ENCODE data around the gene OR3A3.

Gene OR3A3

DNA sequence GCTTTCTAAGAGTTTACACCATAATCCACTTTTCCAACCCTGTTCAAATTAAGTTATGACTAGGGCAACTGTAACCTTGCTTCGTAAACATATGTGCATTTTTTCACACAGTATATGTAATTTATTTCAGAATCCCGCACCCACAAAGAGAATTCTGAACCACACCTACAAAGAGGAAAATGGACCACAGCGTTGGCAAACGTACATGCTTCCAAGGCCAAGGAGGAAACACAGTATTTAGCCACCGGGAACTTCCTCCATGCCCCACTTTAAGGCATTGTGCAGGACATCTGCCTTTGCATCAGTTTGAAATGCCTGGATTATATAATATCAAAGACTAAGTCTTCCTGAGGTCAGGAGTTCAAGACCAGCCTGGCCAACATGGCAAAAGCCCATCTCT lies 58.4 kb downstream of the OR3A3 start:
- TF ChIP-seq GATA3 (IDR thresholded peaks at IDR 0.05; ENCODE audit: low read depth, low read length) (no peak), GATA2 (IDR thresholded peaks at IDR 0.05; ENCODE audit: low read depth, low read length) (no peak)

DNA sequence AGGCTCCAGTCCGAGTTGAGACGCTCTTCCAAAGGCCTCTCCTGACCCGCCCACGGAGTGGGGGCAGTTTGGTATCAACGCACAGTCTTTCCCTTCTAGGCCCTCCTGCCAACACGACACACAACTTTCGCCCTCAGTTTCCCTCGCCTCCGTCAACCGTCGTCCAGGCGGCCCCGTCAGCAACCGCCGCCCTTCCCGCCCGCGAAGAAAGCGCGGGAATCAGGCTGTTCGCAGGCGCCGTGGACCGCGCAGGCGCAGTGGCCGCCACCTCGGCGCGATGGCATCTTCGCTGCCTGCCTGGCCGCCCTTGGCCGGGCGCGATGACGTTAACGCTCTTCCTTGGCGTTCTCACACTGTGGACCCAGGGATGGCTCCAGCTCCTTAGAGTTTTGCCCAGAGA lies 60.4 kb downstream of the OR3A3 start, which contains the start of gene SPATA22:
Gene SPATA22, minus strand, starts transcription at position 221 of the 400 bp plus-strand sequence. CDS start 2,494 bp downstream, outside the sequence.
- TF ChIP-seq GATA2 (IDR thresholded peaks at IDR 0.05; ENCODE audit: low read depth, low read length) (no peak), GATA3 (IDR thresholded peaks at IDR 0.05; ENCODE audit: low read depth, low read length) (no peak)

DNA sequence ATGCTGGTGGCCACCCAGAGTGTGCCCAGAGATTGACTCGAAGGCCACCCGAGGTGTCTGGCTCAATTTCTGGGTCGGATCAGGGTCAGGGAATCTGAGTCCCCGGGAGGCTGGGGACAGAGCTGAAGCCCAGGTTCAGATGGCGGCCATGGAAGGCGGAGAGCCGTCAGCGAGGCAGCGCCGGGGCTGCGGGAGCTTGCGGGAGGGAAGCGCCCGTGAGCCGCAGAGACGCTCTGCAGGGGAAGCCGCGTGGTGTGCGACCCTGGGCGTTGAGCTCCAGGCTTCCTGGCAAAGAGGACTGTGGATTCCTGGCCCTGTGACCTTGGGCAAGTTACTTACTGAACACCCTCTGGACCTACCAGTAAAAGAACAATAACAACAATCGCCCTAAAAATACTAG lies 61.0 kb downstream of the OR3A3 start:
- no peak for TF ChIP-seq GATA2 (IDR thresholded peaks at IDR 0.05; ENCODE audit: low read depth, low read length)

All from SH-SY5Y (cell line).